Loucy (cell line): ENCODE results near the gene VCX3B.

Source experiments
- H2AFZ ChIP-seq: fragments of 200-600 bp; sonication (generic); 2 replicates; pipeline ENCODE4 v1.6.0; 2016; ENCODE audit warnings: antibody characterized with exemption, mild to moderate bottlenecking, low read length, moderate library complexity
- H3F3A ChIP-seq: fragments of 200-600 bp; 2 replicates; pipeline ENCODE4 v1.6.0; 2016; ENCODE audit warnings: antibody characterized with exemption, low read depth, mild to moderate bottlenecking
- H3K27me3 ChIP-seq: fragments of 200-600 bp; sonication (generic); 2 replicates; pipeline ENCODE4 v1.6.1; 2014; ENCODE audit warnings: low read length, mild to moderate bottlenecking; ENCODE audit not compliant: insufficient read depth, poor library complexity, severe bottlenecking
- H3K36me3 ChIP-seq: fragments of 200-600 bp; sonication (generic); 2 replicates; pipeline ENCODE4 v1.6.1; 2016; ENCODE audit warnings: low read length; ENCODE audit not compliant: insufficient read depth
- H3K4me1 ChIP-seq: fragments of 200-600 bp; sonication (generic); 2 replicates; pipeline ENCODE4 v1.5.1; 2014; ENCODE audit warnings: low read length, mild to moderate bottlenecking; ENCODE audit not compliant: insufficient read depth, poor library complexity, severe bottlenecking
- H3K4me2 ChIP-seq: fragments of 200-600 bp; sonication (generic); 2 replicates; pipeline ENCODE4 v1.6.0; 2014; ENCODE audit warnings: antibody characterized with exemption, low read length, low read depth, mild to moderate bottlenecking; ENCODE audit not compliant: poor library complexity, severe bottlenecking
- H3K4me3 ChIP-seq: fragments of 200-600 bp; sonication (generic); 2 replicates; pipeline ENCODE4 v1.5.1; 2014; ENCODE audit warnings: low read length, mild to moderate bottlenecking, mixed read lengths; ENCODE audit not compliant: poor library complexity, severe bottlenecking
- H3K79me2 ChIP-seq: fragments of 200-600 bp; sonication (generic); 2 replicates; pipeline ENCODE4 v1.6.1; 2014; ENCODE audit warnings: low read length; ENCODE audit not compliant: insufficient read depth
- H3K9ac ChIP-seq: fragments of 200-600 bp; sonication (generic); 2 replicates; pipeline ENCODE4 v1.6.0; 2014; ENCODE audit warnings: mild to moderate bottlenecking, low read depth, low read length, moderate library complexity; ENCODE audit not compliant: poor library complexity, severe bottlenecking
- H3K9me2 ChIP-seq: fragments of 200-600 bp; sonication (generic); replicated peaks from 2 replicates; pipeline ENCODE4 v1.6.1; 2016; ENCODE audit warnings: low read depth, low read length, mixed read lengths
- H3K9me3 ChIP-seq: fragments of 200-600 bp; sonication (generic); 2 replicates; pipeline ENCODE4 v1.6.1; 2014; ENCODE audit warnings: mild to moderate bottlenecking, antibody characterized with exemption, low read length, low read depth; ENCODE audit not compliant: insufficient read depth
- H4K20me1 ChIP-seq: fragments of 200-600 bp; sonication (generic); 2 replicates; pipeline ENCODE4 v1.6.0; 2014; ENCODE audit warnings: antibody characterized with exemption, low read length, mild to moderate bottlenecking; ENCODE audit not compliant: insufficient read depth, poor library complexity, severe bottlenecking
- EZH2phosphoT487 ChIP-seq: fragments of 200-600 bp; IDR thresholded peaks from 2 replicates; pipeline ENCODE4 v1.6.1; 2018; ENCODE audit warnings: antibody characterized with exemption, mild to moderate bottlenecking, moderate library complexity, borderline replicate concordance
- TF ChIP-seq, protein P1 (sequence below): fragments of 200-600 bp; sonication (generic); conservative IDR thresholded peaks from 2 replicates; pipeline ENCODE4 v1.5.1; 2014; ENCODE audit warnings: mild to moderate bottlenecking, antibody characterized with exemption, low read length

VCX3B gene

DNA sequence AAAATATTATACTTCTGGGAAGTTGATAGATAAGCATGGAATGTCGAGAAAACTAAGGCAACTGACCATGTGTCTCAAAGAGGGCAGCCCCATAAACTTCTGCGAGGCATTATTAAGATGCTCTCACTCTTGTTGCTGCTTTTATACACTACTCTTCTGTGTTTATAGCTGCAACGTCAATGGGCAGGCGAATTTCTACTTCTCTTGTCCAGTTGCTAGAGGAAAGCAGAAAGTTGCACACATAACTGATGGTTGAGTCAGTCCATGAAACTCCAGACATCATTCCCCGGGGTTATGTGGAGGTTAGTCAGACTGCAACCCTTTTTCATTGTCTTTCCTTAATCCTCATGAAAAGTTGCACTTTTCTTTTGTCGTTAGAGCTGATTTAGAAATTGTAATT is 39.8 kb downstream of the VCX3B start:
- H3K9ac ChIP-seq = no peak overlapping the region
- no peaks in the 10 kb centered on the region for H3K9me3 ChIP-seq
- TF ChIP-seq EZH2phosphoT487 = no peak
- TF ChIP-seq, protein P1, sequence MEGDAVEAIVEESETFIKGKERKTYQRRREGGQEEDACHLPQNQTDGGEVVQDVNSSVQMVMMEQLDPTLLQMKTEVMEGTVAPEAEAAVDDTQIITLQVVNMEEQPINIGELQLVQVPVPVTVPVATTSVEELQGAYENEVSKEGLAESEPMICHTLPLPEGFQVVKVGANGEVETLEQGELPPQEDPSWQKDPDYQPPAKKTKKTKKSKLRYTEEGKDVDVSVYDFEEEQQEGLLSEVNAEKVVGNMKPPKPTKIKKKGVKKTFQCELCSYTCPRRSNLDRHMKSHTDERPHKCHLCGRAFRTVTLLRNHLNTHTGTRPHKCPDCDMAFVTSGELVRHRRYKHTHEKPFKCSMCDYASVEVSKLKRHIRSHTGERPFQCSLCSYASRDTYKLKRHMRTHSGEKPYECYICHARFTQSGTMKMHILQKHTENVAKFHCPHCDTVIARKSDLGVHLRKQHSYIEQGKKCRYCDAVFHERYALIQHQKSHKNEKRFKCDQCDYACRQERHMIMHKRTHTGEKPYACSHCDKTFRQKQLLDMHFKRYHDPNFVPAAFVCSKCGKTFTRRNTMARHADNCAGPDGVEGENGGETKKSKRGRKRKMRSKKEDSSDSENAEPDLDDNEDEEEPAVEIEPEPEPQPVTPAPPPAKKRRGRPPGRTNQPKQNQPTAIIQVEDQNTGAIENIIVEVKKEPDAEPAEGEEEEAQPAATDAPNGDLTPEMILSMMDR = no peak
- no peaks in the 10 kb centered on the region for H3F3A ChIP-seq
- no peak overlapping the region for H3K4me2 ChIP-seq
- no peaks in the 10 kb centered on the region for H4K20me1 ChIP-seq
- H3K4me1 ChIP-seq = no peaks in the 10 kb centered on the region
- no peaks in the 10 kb centered on the region for H3K27me3 ChIP-seq
- no peaks in the 10 kb centered on the region for H3K79me2 ChIP-seq
- H3K36me3 ChIP-seq = no peaks in the 10 kb centered on the region
- no peaks in the 10 kb centered on the region for H3K9me2 ChIP-seq
- no peak overlapping the region for H3K4me3 ChIP-seq
- H2AFZ ChIP-seq = no peak overlapping the region
